KMS-11 (cell line): Measurements from ENCODE around the gene ADAMTS2.

Experiments
- H2AFZ ChIP-seq: fragments of 200-600 bp; sonication (generic); 2 replicates; pipeline ENCODE4 v1.6.1; 2016; ENCODE audit warnings: antibody characterized with exemption, mixed run types, low read depth
- H3K27ac ChIP-seq: fragments of 200-600 bp; sonication (generic); 2 replicates; pipeline ENCODE4 v1.6.1; 2016; ENCODE audit warnings: mild to moderate bottlenecking, mixed run types
- H3K27me3 ChIP-seq: fragments of 200-600 bp; sonication (generic); 2 replicates; pipeline ENCODE4 v1.6.1; 2017; ENCODE audit warnings: mild to moderate bottlenecking, low read depth, mixed run types, moderate library complexity; ENCODE audit not compliant: insufficient read depth
- H3K36me3 ChIP-seq: fragments of 200-600 bp; sonication (generic); 2 replicates; pipeline ENCODE4 v1.6.1; 2017; ENCODE audit warnings: mild to moderate bottlenecking, mixed run types; ENCODE audit not compliant: insufficient read depth
- H3K4me1 ChIP-seq: fragments of 200-600 bp; sonication (generic); 2 replicates; pipeline ENCODE4 v1.6.1; 2016; ENCODE audit warnings: mild to moderate bottlenecking, low read depth, mixed run types; ENCODE audit not compliant: poor library complexity, severe bottlenecking
- H3K4me2 ChIP-seq: fragments of 200-600 bp; sonication (generic); 2 replicates; pipeline ENCODE4 v1.7.0; 2016; ENCODE audit warnings: mild to moderate bottlenecking, mixed run types
- H3K4me3 ChIP-seq: fragments of 200-600 bp; sonication (generic); IDR thresholded peaks from 2 replicates; pipeline ENCODE4 v1.6.1; 2017; ENCODE audit warnings: low read depth, low read length, mixed read lengths; ENCODE audit not compliant: insufficient read depth
- H3K79me2 ChIP-seq: fragments of 200-600 bp; sonication (generic); 2 replicates; pipeline ENCODE4 v1.6.1; 2016; ENCODE audit warnings: low read depth, mixed run types; ENCODE audit not compliant: insufficient read depth
- H3K9ac ChIP-seq: fragments of 200-600 bp; sonication (generic); 2 replicates; pipeline ENCODE4 v1.6.1; 2016; ENCODE audit warnings: mild to moderate bottlenecking, mixed run types
- H4K20me1 ChIP-seq: fragments of 200-600 bp; sonication (generic); 2 replicates; pipeline ENCODE4 v1.6.1; 2016; ENCODE audit warnings: mild to moderate bottlenecking, mixed run types; ENCODE audit not compliant: insufficient read depth
- CTCF ChIP-seq: fragments of 200-600 bp; sonication (generic); conservative IDR thresholded peaks from 2 replicates; pipeline ENCODE4 v1.6.1; 2017; ENCODE audit warnings: low read depth, mild to moderate bottlenecking, antibody characterized with exemption, low read length, moderate library complexity, mixed read lengths

Gene ADAMTS2

GRCh38 chr5:179292202-179292601, 53.1 kb downstream of the ADAMTS2 start:
- H3K36me3 ChIP-seq, result no peaks in the 10 kb centered on the region
- no peaks in the 10 kb centered on the region for H3K4me1 ChIP-seq
- H3K79me2 ChIP-seq, result no peaks in the 10 kb centered on the region
- H4K20me1 ChIP-seq, result no peaks in the 10 kb centered on the region
- no peak overlapping the region for H3K4me3 ChIP-seq
- H3K9ac ChIP-seq, result no peak overlapping the region
- peaks cover 2% of the 10 kb centered on the region; the same call in 1 of the 2 replicates for H3K27me3 ChIP-seq
- no peak overlapping the region for H3K4me2 ChIP-seq
- no peak overlapping the region for H2AFZ ChIP-seq
- no peak overlapping the region for H3K27ac ChIP-seq
- TF ChIP-seq CTCF, result no peak

GRCh38 chr5:179290681-179291540, 54.4 kb downstream of the ADAMTS2 start:
- H3K27ac ChIP-seq, result no peak overlapping the region
- no peaks in the 10 kb centered on the region for H4K20me1 ChIP-seq
- no peak overlapping the region for H3K4me2 ChIP-seq
- no peaks in the 10 kb centered on the region for H3K4me1 ChIP-seq
- H3K9ac ChIP-seq, result no peak overlapping the region
- no peak for TF ChIP-seq CTCF
- H3K79me2 ChIP-seq, result no peaks in the 10 kb centered on the region
- H3K27me3 ChIP-seq, result 0 out of 2 replicates have a peak, but pooled peaks cover 2% of the 10 kb centered on the region
- no peaks in the 10 kb centered on the region for H3K36me3 ChIP-seq
- H3K4me3 ChIP-seq, result no peak overlapping the region
- H2AFZ ChIP-seq, result no peak overlapping the region

- H3K27ac ChIP-seq, result no peak overlapping the region
- no peaks in the 10 kb centered on the region for H3K36me3 ChIP-seq
- H3K9ac ChIP-seq, result no peak overlapping the region
- no peaks in the 10 kb centered on the region for H3K4me1 ChIP-seq
- H3K27me3 ChIP-seq, result no peaks in the 10 kb centered on the region; the same call in 1 of the 2 replicates
- no peaks in the 10 kb centered on the region for H4K20me1 ChIP-seq
- no peak for TF ChIP-seq CTCF
- H3K4me3 ChIP-seq, result no peak overlapping the region
- H2AFZ ChIP-seq, result no peak overlapping the region
- H3K79me2 ChIP-seq, result no peaks in the 10 kb centered on the region
- no peak overlapping the region for H3K4me2 ChIP-seq
Measured at GRCh38 chr5:179289756-179290385, 55.4 kb downstream of the ADAMTS2 start.

GRCh38 chr5:179288809-179289185, 56.5 kb downstream of the ADAMTS2 start:
- Histone ChIP-seq H3K36me3 (no peaks in the 10 kb centered on the region), H3K4me1 (no peaks in the 10 kb centered on the region), H2AFZ (no peak overlapping the region), H3K4me3 (no peak overlapping the region), H3K79me2 (no peaks in the 10 kb centered on the region), H4K20me1 (no peaks in the 10 kb centered on the region), H3K27ac (no peak overlapping the region), H3K9ac (no peak overlapping the region), H3K27me3 (no peaks in the 10 kb centered on the region; the same call in 1 of the 2 replicates), H3K4me2 (no peak overlapping the region)
- no peak for TF ChIP-seq CTCF
